ENCODE results near the gene CRADD.

DNA sequence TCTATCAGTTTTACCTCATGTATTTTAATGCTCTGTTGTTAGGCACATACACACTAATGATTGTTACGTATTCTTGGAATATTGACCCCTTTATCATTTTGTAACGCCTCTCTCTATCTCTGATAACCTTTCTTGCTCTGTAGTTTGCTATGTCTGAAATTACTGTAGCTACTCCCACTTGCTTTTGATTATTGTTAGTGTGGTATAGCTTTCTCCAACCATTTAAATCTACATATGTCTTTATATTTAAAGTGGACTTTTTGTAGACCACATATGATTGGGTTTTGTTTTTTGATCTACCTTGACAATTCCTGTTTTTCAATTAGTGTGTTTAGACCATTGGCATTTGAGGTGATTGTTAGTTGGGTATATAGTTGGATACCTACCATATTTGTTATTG is 43.4 kb downstream of the CRADD start:
- TF ChIP-seq, protein P1, sequence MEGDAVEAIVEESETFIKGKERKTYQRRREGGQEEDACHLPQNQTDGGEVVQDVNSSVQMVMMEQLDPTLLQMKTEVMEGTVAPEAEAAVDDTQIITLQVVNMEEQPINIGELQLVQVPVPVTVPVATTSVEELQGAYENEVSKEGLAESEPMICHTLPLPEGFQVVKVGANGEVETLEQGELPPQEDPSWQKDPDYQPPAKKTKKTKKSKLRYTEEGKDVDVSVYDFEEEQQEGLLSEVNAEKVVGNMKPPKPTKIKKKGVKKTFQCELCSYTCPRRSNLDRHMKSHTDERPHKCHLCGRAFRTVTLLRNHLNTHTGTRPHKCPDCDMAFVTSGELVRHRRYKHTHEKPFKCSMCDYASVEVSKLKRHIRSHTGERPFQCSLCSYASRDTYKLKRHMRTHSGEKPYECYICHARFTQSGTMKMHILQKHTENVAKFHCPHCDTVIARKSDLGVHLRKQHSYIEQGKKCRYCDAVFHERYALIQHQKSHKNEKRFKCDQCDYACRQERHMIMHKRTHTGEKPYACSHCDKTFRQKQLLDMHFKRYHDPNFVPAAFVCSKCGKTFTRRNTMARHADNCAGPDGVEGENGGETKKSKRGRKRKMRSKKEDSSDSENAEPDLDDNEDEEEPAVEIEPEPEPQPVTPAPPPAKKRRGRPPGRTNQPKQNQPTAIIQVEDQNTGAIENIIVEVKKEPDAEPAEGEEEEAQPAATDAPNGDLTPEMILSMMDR (IDR thresholded peaks at IDR 0.05; ENCODE audit: insufficient read depth, low read length): no peak
- TF ChIP-seq POLR2AphosphoS5 (IDR thresholded peaks at IDR 0.05; ENCODE audit: low read depth) (no peak), GABPA (IDR thresholded peaks at IDR 0.05; ENCODE audit: low read depth) (no peak)
- TF ChIP-seq, protein P2, sequence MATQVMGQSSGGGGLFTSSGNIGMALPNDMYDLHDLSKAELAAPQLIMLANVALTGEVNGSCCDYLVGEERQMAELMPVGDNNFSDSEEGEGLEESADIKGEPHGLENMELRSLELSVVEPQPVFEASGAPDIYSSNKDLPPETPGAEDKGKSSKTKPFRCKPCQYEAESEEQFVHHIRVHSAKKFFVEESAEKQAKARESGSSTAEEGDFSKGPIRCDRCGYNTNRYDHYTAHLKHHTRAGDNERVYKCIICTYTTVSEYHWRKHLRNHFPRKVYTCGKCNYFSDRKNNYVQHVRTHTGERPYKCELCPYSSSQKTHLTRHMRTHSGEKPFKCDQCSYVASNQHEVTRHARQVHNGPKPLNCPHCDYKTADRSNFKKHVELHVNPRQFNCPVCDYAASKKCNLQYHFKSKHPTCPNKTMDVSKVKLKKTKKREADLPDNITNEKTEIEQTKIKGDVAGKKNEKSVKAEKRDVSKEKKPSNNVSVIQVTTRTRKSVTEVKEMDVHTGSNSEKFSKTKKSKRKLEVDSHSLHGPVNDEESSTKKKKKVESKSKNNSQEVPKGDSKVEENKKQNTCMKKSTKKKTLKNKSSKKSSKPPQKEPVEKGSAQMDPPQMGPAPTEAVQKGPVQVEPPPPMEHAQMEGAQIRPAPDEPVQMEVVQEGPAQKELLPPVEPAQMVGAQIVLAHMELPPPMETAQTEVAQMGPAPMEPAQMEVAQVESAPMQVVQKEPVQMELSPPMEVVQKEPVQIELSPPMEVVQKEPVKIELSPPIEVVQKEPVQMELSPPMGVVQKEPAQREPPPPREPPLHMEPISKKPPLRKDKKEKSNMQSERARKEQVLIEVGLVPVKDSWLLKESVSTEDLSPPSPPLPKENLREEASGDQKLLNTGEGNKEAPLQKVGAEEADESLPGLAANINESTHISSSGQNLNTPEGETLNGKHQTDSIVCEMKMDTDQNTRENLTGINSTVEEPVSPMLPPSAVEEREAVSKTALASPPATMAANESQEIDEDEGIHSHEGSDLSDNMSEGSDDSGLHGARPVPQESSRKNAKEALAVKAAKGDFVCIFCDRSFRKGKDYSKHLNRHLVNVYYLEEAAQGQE (IDR thresholded peaks at IDR 0.05; ENCODE audit: insufficient replicate concordance, low read depth): no peak
